ENCODE results near the gene MLPH.
A peak's percentile ranks its signal among the peaks of the same experiment; 100 is the strongest.

- TF ChIP-seq MXI1 (IDR thresholded peaks at IDR 0.05; ENCODE audit: borderline replicate concordance, low read depth, low read length) (no peak), CTCF (conservative IDR thresholded peaks at IDR 0.05; ENCODE audit: low read depth, low read length) (peak; percentile 98), POLR2A (IDR thresholded peaks at IDR 0.05; ENCODE audit: low read depth, low read length) (no peak), FOS (IDR thresholded peaks at IDR 0.05; ENCODE audit: low read depth, low read length) (no peak), BHLHE40 (IDR thresholded peaks at IDR 0.05; ENCODE audit: low read depth, low read length) (no peak), NFE2L2 (IDR thresholded peaks at IDR 0.05; ENCODE audit: low read depth, low read length) (no peak)
These were observed 25.9 kb downstream of the MLPH start for GRCh38 chr2:237512774-237513466.

All from IMR-90 (cell line).